ENCODE measurements around the gene FRMD4B.

DNA sequence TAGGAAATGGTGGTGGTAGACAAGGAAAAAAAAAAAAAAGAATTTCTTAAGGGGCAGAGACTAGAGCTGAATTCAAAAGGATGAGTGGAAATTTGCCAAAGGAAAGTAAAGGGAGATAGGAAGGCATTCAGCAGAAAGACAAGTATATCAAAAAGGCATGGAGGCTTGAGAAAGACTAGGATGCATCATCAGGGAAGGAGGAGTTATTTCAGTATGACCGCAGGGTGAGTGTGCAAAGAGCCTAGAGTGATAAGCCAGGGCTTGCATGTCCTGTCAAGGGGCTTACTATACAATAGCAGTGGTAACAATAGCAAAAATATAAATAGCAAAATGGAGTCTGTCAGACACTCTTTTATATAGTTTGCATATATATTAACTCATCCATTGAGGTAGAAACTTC is 112.0 kb downstream of the FRMD4B start:
- TF ChIP-seq EZH2 (IDR thresholded peaks at IDR 0.05; ENCODE audit: insufficient read depth, poor library complexity, severe bottlenecking): no peak
- no peak for TF ChIP-seq EZH2phosphoT487 (IDR thresholded peaks at IDR 0.05; ENCODE audit: insufficient read depth, low read depth)
